HG02970 (cell line): Measurements from ENCODE around the gene CAP1.
A peak's percentile ranks its signal among the peaks of the same experiment; 100 is the strongest.

ENCODE experiments used
- ATAC-seq: cut with Tn5 transposase; IDR thresholded peaks from one replicate; pipeline ENCODE4 v1.9.1; 2021; ENCODE audit warnings: mild to moderate bottlenecking, moderate library complexity, moderate number of reproducible peaks; ENCODE audit not compliant: unreplicated experiment, low FRiP score

Gene CAP1

GRCh38 chr1:40094466-40095110, 54.1 kb downstream of the CAP1 start:
- no peak for ATAC-seq

- ATAC-seq: no peak
These were observed 55.3 kb downstream of the CAP1 start for GRCh38 chr1:40095806-40096205.

GRCh38 chr1:40096646-40096976, 56.1 kb downstream of the CAP1 start:
- no peak for ATAC-seq

- peak; percentile 63 for ATAC-seq
These were observed 56.7 kb downstream of the CAP1 start, which contains the start of gene PPT1 for GRCh38 chr1:40096977-40097782. Gene PPT1 (minus strand): TSS chr1:40097252. CDS start chr1:40097238, 14 bp downstream.

- ATAC-seq: no peak
These were observed 61.5 kb downstream of the CAP1 start for GRCh38 chr1:40102038-40102437.

- ATAC-seq: no peak
These were observed 62.4 kb downstream of the CAP1 start for GRCh38 chr1:40102896-40103295.

- no peak for ATAC-seq
These were observed 64.5 kb downstream of the CAP1 start for GRCh38 chr1:40105028-40105427.

- ATAC-seq: no peak
These were observed 66.9 kb downstream of the CAP1 start for GRCh38 chr1:40107290-40107959.

- no peak for ATAC-seq
These were observed 69.9 kb downstream of the CAP1 start for GRCh38 chr1:40110389-40110788.

- no peak for ATAC-seq
These were observed 73.9 kb downstream of the CAP1 start for GRCh38 chr1:40114400-40114799.

- no peak for ATAC-seq
These were observed 79.6 kb downstream of the CAP1 start for GRCh38 chr1:40120128-40120527.
